ENCODE results near the gene PDE6D.

Gene PDE6D

GRCh38 chr2:231701456-231702373, 79.4 kb downstream of the PDE6D start:
- no peak overlapping the region for H3K4me3 ChIP-seq (ENCODE audit: low read depth, low read length)
- DNase-seq (ENCODE audit: low read depth): no peak
- TF ChIP-seq, protein P1, sequence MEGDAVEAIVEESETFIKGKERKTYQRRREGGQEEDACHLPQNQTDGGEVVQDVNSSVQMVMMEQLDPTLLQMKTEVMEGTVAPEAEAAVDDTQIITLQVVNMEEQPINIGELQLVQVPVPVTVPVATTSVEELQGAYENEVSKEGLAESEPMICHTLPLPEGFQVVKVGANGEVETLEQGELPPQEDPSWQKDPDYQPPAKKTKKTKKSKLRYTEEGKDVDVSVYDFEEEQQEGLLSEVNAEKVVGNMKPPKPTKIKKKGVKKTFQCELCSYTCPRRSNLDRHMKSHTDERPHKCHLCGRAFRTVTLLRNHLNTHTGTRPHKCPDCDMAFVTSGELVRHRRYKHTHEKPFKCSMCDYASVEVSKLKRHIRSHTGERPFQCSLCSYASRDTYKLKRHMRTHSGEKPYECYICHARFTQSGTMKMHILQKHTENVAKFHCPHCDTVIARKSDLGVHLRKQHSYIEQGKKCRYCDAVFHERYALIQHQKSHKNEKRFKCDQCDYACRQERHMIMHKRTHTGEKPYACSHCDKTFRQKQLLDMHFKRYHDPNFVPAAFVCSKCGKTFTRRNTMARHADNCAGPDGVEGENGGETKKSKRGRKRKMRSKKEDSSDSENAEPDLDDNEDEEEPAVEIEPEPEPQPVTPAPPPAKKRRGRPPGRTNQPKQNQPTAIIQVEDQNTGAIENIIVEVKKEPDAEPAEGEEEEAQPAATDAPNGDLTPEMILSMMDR (IDR thresholded peaks at IDR 0.05; ENCODE audit: control insufficient read depth, extremely low read depth, insufficient read depth): no peak

- no peak for DNase-seq (ENCODE audit: low read depth)
- H3K4me3 ChIP-seq (ENCODE audit: low read depth, low read length): no peak overlapping the region
- TF ChIP-seq, protein P1 (IDR thresholded peaks at IDR 0.05; ENCODE audit: control insufficient read depth, extremely low read depth, insufficient read depth): no peak
Measured at GRCh38 chr2:231699006-231699405, 82.1 kb downstream of the PDE6D start.

- TF ChIP-seq, protein P1 (IDR thresholded peaks at IDR 0.05; ENCODE audit: control insufficient read depth, extremely low read depth, insufficient read depth): no peak
- no peak overlapping the region for H3K4me3 ChIP-seq (ENCODE audit: low read depth, low read length)
- DNase-seq (ENCODE audit: low read depth): no peak
Measured at GRCh38 chr2:231696004-231696367, 85.1 kb downstream of the PDE6D start.

DNA sequence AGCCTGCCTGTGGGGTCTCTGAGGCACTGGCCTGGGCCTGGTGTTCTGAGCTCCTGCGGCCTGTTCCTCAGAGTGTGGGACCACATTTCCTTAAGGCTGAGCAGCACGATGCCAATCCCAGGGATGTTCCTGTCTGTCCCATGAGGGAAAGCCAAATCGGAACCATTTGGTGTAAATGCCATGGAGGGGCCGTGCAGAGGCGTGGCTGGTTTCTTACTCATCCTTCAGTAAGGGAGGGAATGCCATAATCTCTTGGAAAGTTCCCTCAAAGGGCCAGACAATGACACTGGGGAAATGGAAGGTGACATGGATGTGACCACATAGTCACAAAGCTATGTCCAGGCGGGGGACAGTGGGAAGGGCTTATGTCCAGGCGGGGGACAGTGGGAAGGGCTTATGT, 87.1 kb downstream of the PDE6D start:
- TF ChIP-seq, protein P1 (IDR thresholded peaks at IDR 0.05; ENCODE audit: control insufficient read depth, extremely low read depth, insufficient read depth): no peak

GRCh38 chr2:231692847-231693246, 88.2 kb downstream of the PDE6D start:
- no peak for DNase-seq (ENCODE audit: low read depth)
- H3K4me3 ChIP-seq (ENCODE audit: low read depth, low read length): no peak overlapping the region
- TF ChIP-seq, protein P1 (IDR thresholded peaks at IDR 0.05; ENCODE audit: control insufficient read depth, extremely low read depth, insufficient read depth): no peak

More for the DNA sequence above, 87.1 kb downstream of the PDE6D start:
- H3K4me3 ChIP-seq (ENCODE audit: low read depth, low read length): no peak overlapping the region
- no peak for DNase-seq (ENCODE audit: low read depth)

DNA sequence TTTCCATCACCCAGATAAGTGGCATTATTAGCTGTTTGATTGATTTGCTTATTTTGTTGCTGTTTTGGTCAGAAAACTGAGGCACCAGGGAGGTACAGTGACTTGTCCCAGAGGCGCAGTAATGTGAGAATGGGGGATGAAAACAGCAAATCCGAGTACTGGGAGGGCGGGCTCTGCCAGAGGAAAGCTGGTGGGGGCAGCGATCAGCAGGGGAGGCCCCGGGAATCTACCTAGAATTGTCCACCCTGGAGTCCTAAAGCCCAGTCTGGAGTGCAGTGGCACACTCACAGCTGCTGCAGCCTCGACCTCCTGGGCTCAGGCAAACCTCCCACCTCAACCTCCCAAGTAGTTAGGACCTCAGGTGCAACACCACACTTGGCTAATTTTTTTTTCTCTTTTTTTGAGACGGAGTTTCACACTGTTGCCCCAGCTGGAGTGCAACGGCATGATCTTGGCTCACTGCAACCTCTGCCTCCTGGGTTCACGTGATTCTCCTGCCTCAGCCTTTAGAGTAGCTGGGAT, 89.8 kb downstream of the PDE6D start:
- DNase-seq (ENCODE audit: low read depth): no peak
- TF ChIP-seq, protein P1 (IDR thresholded peaks at IDR 0.05; ENCODE audit: control insufficient read depth, extremely low read depth, insufficient read depth): no peak
- H3K4me3 ChIP-seq (ENCODE audit: low read depth, low read length): no peak overlapping the region

Measured in LNCaP clone FGC (cell line).